ENCODE results near the gene CRNKL1. TPM values are rescaled to one million over a fixed set of nuclear protein-coding genes. Genes with fewer than 3 reads are reported as not detected.

CRNKL1 gene
- total and polyA plus RNA-seq, 4 donors = 5.0 to 16.2 (median 7.9) TPM

GRCh38 chr20:20095114-20095872, 43.0 kb upstream of the CRNKL1 start:
- Histone ChIP-seq H3K27ac (ENCODE audit: low read depth in 1 of 2, low read length in 2 of 2) (no peak overlapping the region), H3K4me1 (ENCODE audit: control insufficient read depth in 4 of 4, insufficient read depth in 4 of 4, low read length in 3 of 4) (no peaks in the 10 kb centered on the region), H3K27me3 (ENCODE audit: control insufficient read depth in 4 of 4, insufficient read depth in 4 of 4, low read length in 3 of 4) (peaks cover 0 to 5% (median 0%) of the 10 kb centered on the region in 4 donors), H3K9ac (ENCODE audit: low read depth in 1 of 2, low read length in 2 of 2) (no peak overlapping the region), H3K9me3 (ENCODE audit: control insufficient read depth in 4 of 4, low read length in 3 of 4) (no peaks in the 10 kb centered on the region), H3K36me3 (ENCODE audit: control insufficient read depth in 4 of 4, insufficient read depth in 3 of 4, low read depth in 1 of 4, low read length in 3 of 4) (no peaks in the 10 kb centered on the region), H3K4me3 (ENCODE audit: low read depth in 1 of 3, low read length in 3 of 3) (no peak overlapping the region)
- 86% methylated on average over 10 of the region's 10 CpGs for WGBS
- TF ChIP-seq MAX (IDR thresholded peaks at IDR 0.05) (no peak), TAF1 (conservative IDR thresholded peaks at IDR 0.05) (no peak), FOXA1 (IDR thresholded peaks at IDR 0.05) (no peak), NR2F2 (IDR thresholded peaks at IDR 0.05) (no peak), GABPA (IDR thresholded peaks at IDR 0.05 in 1 of 2, conservative IDR thresholded peaks at IDR 0.05 in 1 of 2) (no peak), EGR1 (IDR thresholded peaks at IDR 0.05; ENCODE audit: low read depth in 2 of 2) (no peak), SP1 (IDR thresholded peaks at IDR 0.05) (no peak), YY1 (IDR thresholded peaks at IDR 0.05) (no peak), RAD21 (IDR thresholded peaks at IDR 0.05) (no peak)
- DNase-seq (ENCODE audit: low spot score) = no peak

- H3K36me3 ChIP-seq (ENCODE audit: control insufficient read depth in 4 of 4, insufficient read depth in 3 of 4, low read depth in 1 of 4, low read length in 3 of 4) = no peaks in the 10 kb centered on the region
- WGBS = 70% methylated on average over 6 of the region's 6 CpGs
- no peak overlapping the region for H3K27ac ChIP-seq (ENCODE audit: low read depth in 1 of 2, low read length in 2 of 2)
- DNase-seq (ENCODE audit: low spot score) = no peak
- H3K4me3 ChIP-seq (ENCODE audit: low read depth in 1 of 3, low read length in 3 of 3) = no peak overlapping the region
- peaks cover 0 to 5% (median 0%) of the 10 kb centered on the region in 4 donors for H3K27me3 ChIP-seq (ENCODE audit: control insufficient read depth in 4 of 4, insufficient read depth in 4 of 4, low read length in 3 of 4)
- no peak for TF ChIP-seq FOXA2 (IDR thresholded peaks at IDR 0.05)
- TF ChIP-seq EGR1 (IDR thresholded peaks at IDR 0.05; ENCODE audit: low read depth in 2 of 2) = no peak
- TF ChIP-seq MAX (IDR thresholded peaks at IDR 0.05) = no peak
- no peak for TF ChIP-seq SP1 (IDR thresholded peaks at IDR 0.05)
- H3K4me1 ChIP-seq (ENCODE audit: control insufficient read depth in 4 of 4, insufficient read depth in 4 of 4, low read length in 3 of 4) = no peaks in the 10 kb centered on the region
- no peaks in the 10 kb centered on the region for H3K9me3 ChIP-seq (ENCODE audit: control insufficient read depth in 4 of 4, low read length in 3 of 4)
- H3K9ac ChIP-seq (ENCODE audit: low read depth in 1 of 2, low read length in 2 of 2) = no peak overlapping the region
Measured at GRCh38 chr20:20094410-20094809, 42.1 kb upstream of the CRNKL1 start.

GRCh38 chr20:20092827-20093226, 40.6 kb upstream of the CRNKL1 start:
- 92% methylated on average over 4 of the region's 4 CpGs for WGBS
- Histone ChIP-seq H3K27ac (ENCODE audit: low read depth in 1 of 2, low read length in 2 of 2) (no peak overlapping the region), H3K9ac (ENCODE audit: low read depth in 1 of 2, low read length in 2 of 2) (no peak overlapping the region)

More at GRCh38 chr20:20092827-20093226, 40.6 kb upstream of the CRNKL1 start:
- peaks cover 0 to 4% (median 0%) of the 10 kb centered on the region in 4 donors for H3K27me3 ChIP-seq (ENCODE audit: control insufficient read depth in 4 of 4, insufficient read depth in 4 of 4, low read length in 3 of 4)
- H3K4me3 ChIP-seq (ENCODE audit: low read depth in 1 of 3, low read length in 3 of 3) = no peak overlapping the region
- no peak for DNase-seq (ENCODE audit: low spot score)
- no peaks in the 10 kb centered on the region for H3K36me3 ChIP-seq (ENCODE audit: control insufficient read depth in 4 of 4, insufficient read depth in 3 of 4, low read depth in 1 of 4, low read length in 3 of 4)
- H3K4me1 ChIP-seq (ENCODE audit: control insufficient read depth in 4 of 4, insufficient read depth in 4 of 4, low read length in 3 of 4) = no peaks in the 10 kb centered on the region
- TF ChIP-seq GABPA (IDR thresholded peaks at IDR 0.05 in 1 of 2, conservative IDR thresholded peaks at IDR 0.05 in 1 of 2) (no peak), RXRA (IDR thresholded peaks at IDR 0.05) (no peak), FOXA1 (IDR thresholded peaks at IDR 0.05) (no peak), EGR1 (IDR thresholded peaks at IDR 0.05; ENCODE audit: low read depth in 2 of 2) (no peak), CTCF (IDR thresholded peaks at IDR 0.05; ENCODE audit: low read depth, low read length, missing input control) (no peak), ZBTB33 (IDR thresholded peaks at IDR 0.05) (no peak), NR2F2 (IDR thresholded peaks at IDR 0.05) (no peak), YY1 (IDR thresholded peaks at IDR 0.05) (no peak), SP1 (IDR thresholded peaks at IDR 0.05) (no peak), MAX (IDR thresholded peaks at IDR 0.05) (no peak), REST (IDR thresholded peaks at IDR 0.05) (no peak), FOXA2 (IDR thresholded peaks at IDR 0.05) (no peak), HNF4G (IDR thresholded peaks at IDR 0.05) (no peak)
- no peaks in the 10 kb centered on the region for H3K9me3 ChIP-seq (ENCODE audit: control insufficient read depth in 4 of 4, low read length in 3 of 4)
